Measurements from ENCODE around the gene MPHOSPH6.

- TF ChIP-seq POLR2AphosphoS5 (IDR thresholded peaks at IDR 0.05; ENCODE audit: low read depth, low read length) (no peak), TAF1 (IDR thresholded peaks at IDR 0.05; ENCODE audit: borderline replicate concordance, insufficient read depth, low read length) (no peak), SIN3A (IDR thresholded peaks at IDR 0.05; ENCODE audit: borderline replicate concordance, insufficient read depth, low read length) (no peak)
These were observed 19.5 kb downstream of the MPHOSPH6 start for GRCh38 chr16:82150549-82150948.

Measured in PFSK-1 (cell line).